Fibroblast of lung (primary cell): ENCODE results near the gene IBTK. TPM values are rescaled to one million over a fixed set of nuclear protein-coding genes. Genes with fewer than 3 reads are reported as not detected.

ENCODE experiments used
- DNase-seq, 2 donors: peaks; one replicate each; pipeline versions ENCODE4 v3.0.0 to v3.0.0-alpha.2; 2010; ENCODE audit warnings: low read depth in 2 of 2
- H2AFZ ChIP-seq: 2 replicates; pipeline ENCODE4 v1.5.1; 2012; ENCODE audit warnings: low read length, control low read depth, inconsistent platforms
- H3K27ac ChIP-seq: 2 replicates; pipeline ENCODE4 v1.5.1; 2011; ENCODE audit warnings: low read length, control low read depth; ENCODE audit not compliant: insufficient read depth
- H3K27me3 ChIP-seq: 2 replicates; pipeline ENCODE4 v1.5.1; 2011; ENCODE audit warnings: mild to moderate bottlenecking, low read length; ENCODE audit not compliant: control insufficient read depth, insufficient read depth
- H3K36me3 ChIP-seq: 2 replicates; pipeline ENCODE4 v1.5.1; 2011; ENCODE audit warnings: low read length; ENCODE audit not compliant: control insufficient read depth, insufficient read depth
- H3K4me1 ChIP-seq: 2 replicates; pipeline ENCODE4 v1.5.1; 2011; ENCODE audit warnings: low read length; ENCODE audit not compliant: control insufficient read depth, insufficient read depth; ENCODE audit errors: extremely low read depth
- H3K4me2 ChIP-seq: 2 replicates; pipeline ENCODE4 v1.5.1; 2011; ENCODE audit warnings: low read length, control low read depth; ENCODE audit not compliant: insufficient read depth; ENCODE audit errors: extremely low read depth
- H3K4me3 ChIP-seq, 4 experiments: fragments of 200-600 bp in 1 of 4; sonication (generic) in 1 of 4; replicated peaks in 1 of 4; 2 replicates each; pipeline ENCODE4 v1.5.1; 2011 to 2016; ENCODE audit warnings: low read length in 4 of 4, low read depth in 3 of 4, mild to moderate bottlenecking in 3 of 4, control low read depth in 2 of 4, inconsistent platforms in 1 of 4, mixed read lengths in 1 of 4; ENCODE audit not compliant: insufficient read depth in 1 of 4; ENCODE audit errors: control extremely low read depth in 1 of 4
- H3K79me2 ChIP-seq: 2 replicates; pipeline ENCODE4 v1.5.1; 2012; ENCODE audit warnings: mild to moderate bottlenecking, low read length, inconsistent platforms; ENCODE audit not compliant: control insufficient read depth, insufficient read depth
- H3K9ac ChIP-seq: 2 replicates; pipeline ENCODE4 v1.5.1; 2011; ENCODE audit warnings: mild to moderate bottlenecking, low read length, control low read depth; ENCODE audit not compliant: insufficient read depth
- H3K9me3 ChIP-seq: 2 replicates; pipeline ENCODE4 v1.5.1; 2012; ENCODE audit warnings: low read depth, low read length; ENCODE audit not compliant: control insufficient read depth, insufficient read depth
- H4K20me1 ChIP-seq: 2 replicates; pipeline ENCODE4 v1.5.1; 2011; ENCODE audit warnings: low read length; ENCODE audit not compliant: control insufficient read depth, insufficient read depth; ENCODE audit errors: extremely low read depth
- EZH2 ChIP-seq: IDR thresholded peaks from 2 replicates; pipeline ENCODE4 v1.5.1; 2012; ENCODE audit warnings: low read length, control low read depth, mild to moderate bottlenecking; ENCODE audit errors: missing control alignments
- polyA plus RNA-seq, 2 donors: library from polyadenylated mRNA; depleted of rRNA in 1 of 2; stranded (reverse) in 1 of 2; unstranded in 1 of 2; fragments of >200 nt; gene quantifications; 2 replicates each; pipeline ENCODE4 v1.2.1, GENCODE V29; 2011 to 2012; ENCODE audit warnings: missing spikeins in 1 of 2
- total RNA-seq: library from RNA; depleted of rRNA; stranded (reverse); fragments of >200 nt; gene quantifications from 2 replicates; pipeline ENCODE4 v1.2.1, GENCODE V29; 2014
- TF ChIP-seq, protein P1 (sequence below), 2 donors: IDR thresholded peaks in 1 of 2; conservative IDR thresholded peaks in 1 of 2; 1 replicate in 1 of 2; 2 replicates in 1 of 2; pipeline ENCODE4 v1.5.1; 2011 to 2012; ENCODE audit warnings: low read length in 2 of 2, control low read depth in 1 of 2, inconsistent platforms in 1 of 2, low read depth in 1 of 2, mild to moderate bottlenecking in 1 of 2

IBTK gene
- total and polyA plus RNA-seq, 2 donors (not counting 1 experiment from before 2014, with no cell fraction given) = 36.0 to 66.9 TPM

DNA sequence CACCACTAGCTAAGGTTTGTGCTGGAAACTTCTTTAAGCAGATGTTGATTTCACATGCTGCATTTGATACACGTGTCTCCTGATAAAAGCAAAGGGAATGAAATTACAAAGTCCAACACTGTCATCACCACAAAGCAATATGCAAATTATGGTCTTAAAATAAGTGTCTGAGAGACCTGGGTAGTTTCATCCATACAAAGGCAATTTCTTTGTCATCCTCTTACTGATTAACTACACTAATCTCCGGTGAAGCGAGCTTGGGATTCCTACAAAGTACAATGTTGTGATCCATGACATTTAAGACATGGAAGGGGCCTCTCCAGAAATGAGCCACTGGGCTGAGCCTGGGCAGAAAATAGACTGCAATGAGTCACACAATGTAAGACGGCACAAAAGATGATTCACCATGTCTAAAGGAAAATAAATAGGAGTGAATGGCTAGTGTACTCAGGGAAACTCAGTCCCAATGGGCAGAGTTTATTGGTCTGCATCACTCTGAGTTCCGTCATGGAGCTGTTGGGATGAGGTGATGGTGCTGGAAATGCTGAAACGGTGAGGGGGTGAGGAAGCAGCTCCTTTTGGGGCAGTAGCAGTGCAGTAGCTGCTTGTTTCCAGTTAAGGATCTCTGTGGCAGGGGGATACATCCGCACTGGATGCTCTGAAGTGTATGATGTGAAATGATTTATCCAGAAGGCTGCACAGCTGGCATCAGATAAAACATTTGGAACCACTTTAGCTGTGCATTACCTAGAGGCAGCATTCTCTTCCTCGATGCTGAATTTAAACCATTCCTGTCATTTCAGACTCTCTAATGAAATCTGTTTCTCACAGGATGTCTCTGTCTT lies 103.3 kb downstream of the IBTK start:
- peak; percentile 94 to 98 for DNase-seq
- TF ChIP-seq, protein P1, sequence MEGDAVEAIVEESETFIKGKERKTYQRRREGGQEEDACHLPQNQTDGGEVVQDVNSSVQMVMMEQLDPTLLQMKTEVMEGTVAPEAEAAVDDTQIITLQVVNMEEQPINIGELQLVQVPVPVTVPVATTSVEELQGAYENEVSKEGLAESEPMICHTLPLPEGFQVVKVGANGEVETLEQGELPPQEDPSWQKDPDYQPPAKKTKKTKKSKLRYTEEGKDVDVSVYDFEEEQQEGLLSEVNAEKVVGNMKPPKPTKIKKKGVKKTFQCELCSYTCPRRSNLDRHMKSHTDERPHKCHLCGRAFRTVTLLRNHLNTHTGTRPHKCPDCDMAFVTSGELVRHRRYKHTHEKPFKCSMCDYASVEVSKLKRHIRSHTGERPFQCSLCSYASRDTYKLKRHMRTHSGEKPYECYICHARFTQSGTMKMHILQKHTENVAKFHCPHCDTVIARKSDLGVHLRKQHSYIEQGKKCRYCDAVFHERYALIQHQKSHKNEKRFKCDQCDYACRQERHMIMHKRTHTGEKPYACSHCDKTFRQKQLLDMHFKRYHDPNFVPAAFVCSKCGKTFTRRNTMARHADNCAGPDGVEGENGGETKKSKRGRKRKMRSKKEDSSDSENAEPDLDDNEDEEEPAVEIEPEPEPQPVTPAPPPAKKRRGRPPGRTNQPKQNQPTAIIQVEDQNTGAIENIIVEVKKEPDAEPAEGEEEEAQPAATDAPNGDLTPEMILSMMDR (conservative IDR thresholded peaks at IDR 0.05 in 1 of 2, IDR thresholded peaks at IDR 0.05 in 1 of 2; ENCODE audit: low read depth in 1 of 2, low read length in 2 of 2) = no peak
- no peak for TF ChIP-seq EZH2
- Histone ChIP-seq H3K9ac (no peak overlapping the region), H3K4me1 (peaks cover 3% of the 10 kb centered on the region), H3K27ac (peak overlapping the region; percentile 78), H2AFZ (no peak overlapping the region), H3K4me3 (peak overlapping the region in 3 of 4 experiments; percentile 3 to 18 (median 7)), H3K9me3 (no peaks in the 10 kb centered on the region), H3K27me3 (no peaks in the 10 kb centered on the region), H3K79me2 (no peaks in the 10 kb centered on the region), H3K4me2 (peak overlapping the region; percentile 82), H4K20me1 (no peaks in the 10 kb centered on the region), H3K36me3 (no peaks in the 10 kb centered on the region)

DNA sequence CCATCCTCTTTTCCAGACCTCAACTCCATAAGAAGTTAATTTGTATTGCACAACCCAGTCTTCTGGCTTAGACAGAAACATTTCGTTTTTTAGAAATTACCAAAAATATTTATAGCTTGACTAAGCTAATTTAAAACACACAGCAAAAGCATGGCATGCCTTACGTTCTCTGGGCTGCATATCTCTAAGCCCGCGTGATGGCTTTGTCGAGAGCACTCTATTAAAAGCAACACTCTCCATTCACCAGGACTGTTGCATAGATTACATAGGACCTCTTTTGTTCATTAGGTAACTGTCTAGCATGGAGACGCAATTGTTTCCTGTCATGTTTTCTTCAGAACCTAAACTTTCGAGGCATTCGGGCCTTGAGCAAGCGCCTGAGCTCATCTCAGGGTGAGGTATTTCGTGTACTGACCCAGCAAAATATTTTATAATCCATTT lies 104.5 kb downstream of the IBTK start:
- no peak overlapping the region for H2AFZ ChIP-seq
- no peak overlapping the region for H3K4me2 ChIP-seq
- peaks cover 3% of the 10 kb centered on the region for H3K4me1 ChIP-seq
- no peak for TF ChIP-seq EZH2
- TF ChIP-seq, protein P1 (conservative IDR thresholded peaks at IDR 0.05 in 1 of 2, IDR thresholded peaks at IDR 0.05 in 1 of 2; ENCODE audit: low read depth in 1 of 2, low read length in 2 of 2) = no peak
- no peaks in the 10 kb centered on the region for H3K9me3 ChIP-seq
- no peaks in the 10 kb centered on the region for H3K79me2 ChIP-seq
- H3K27ac ChIP-seq = no peak overlapping the region
- H3K9ac ChIP-seq = no peak overlapping the region
- DNase-seq = peak; percentile 26 to 37
- no peaks in the 10 kb centered on the region for H3K27me3 ChIP-seq
- no peaks in the 10 kb centered on the region for H4K20me1 ChIP-seq
- no peak overlapping the region for H3K4me3 ChIP-seq
- no peaks in the 10 kb centered on the region for H3K36me3 ChIP-seq

DNA sequence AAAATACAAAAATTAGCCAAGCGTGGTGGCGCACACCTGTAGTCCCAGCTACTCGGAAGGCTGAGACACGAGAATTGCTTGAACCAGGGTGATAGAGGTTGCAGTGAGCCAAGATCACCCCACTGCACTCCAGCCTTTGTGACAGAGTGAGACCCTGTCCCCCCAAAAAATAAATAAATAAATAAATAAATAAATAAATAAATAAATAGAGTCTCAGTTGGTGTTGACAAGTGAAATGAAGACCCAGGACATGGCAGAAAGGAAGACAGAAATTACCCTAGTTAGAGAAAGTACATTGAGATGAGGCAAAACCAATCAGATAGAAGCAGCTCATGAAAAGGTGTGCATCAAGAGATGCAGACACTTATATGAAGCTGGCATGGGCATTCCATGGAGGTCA lies 105.0 kb downstream of the IBTK start:
- Histone ChIP-seq H3K27me3 (no peaks in the 10 kb centered on the region), H3K9me3 (no peaks in the 10 kb centered on the region), H3K4me1 (peaks cover 3% of the 10 kb centered on the region), H4K20me1 (no peaks in the 10 kb centered on the region), H2AFZ (no peak overlapping the region), H3K79me2 (no peaks in the 10 kb centered on the region), H3K4me3 (no peak overlapping the region), H3K27ac (no peak overlapping the region), H3K36me3 (no peaks in the 10 kb centered on the region), H3K4me2 (no peak overlapping the region), H3K9ac (no peak overlapping the region)
- TF ChIP-seq, protein P1 (conservative IDR thresholded peaks at IDR 0.05 in 1 of 2, IDR thresholded peaks at IDR 0.05 in 1 of 2; ENCODE audit: low read depth in 1 of 2, low read length in 2 of 2) = no peak
- no peak for TF ChIP-seq EZH2
- DNase-seq = no peak
